HG03520 (cell line): ENCODE data around the gene MARCHF3.
A peak's percentile ranks its signal among the peaks of the same experiment; 100 is the strongest.
"Not testable (repeated sequence)": the region's sequence is repeated elsewhere in the genome, so short reads cannot be mapped to it uniquely, and the experiment has no call there.

Experiments
- ATAC-seq: cut with Tn5 transposase; IDR thresholded peaks from one replicate; pipeline ENCODE4 v1.9.1; 2021; ENCODE audit warnings: mild to moderate bottlenecking, moderate library complexity; ENCODE audit not compliant: unreplicated experiment

MARCHF3 gene

GRCh38 chr5:127013407-127013806 is 17.0 kb downstream of the MARCHF3 start:
- ATAC-seq: no peak

GRCh38 chr5:127012916-127013315 is 17.4 kb downstream of the MARCHF3 start:
- ATAC-seq: no peak

- peak; percentile 74 for ATAC-seq
Observed at GRCh38 chr5:127011961-127012644, 18.3 kb downstream of the MARCHF3 start.

- no peak for ATAC-seq
Observed at GRCh38 chr5:127011153-127011552, 19.2 kb downstream of the MARCHF3 start.

GRCh38 chr5:127010362-127010761 is 20.0 kb downstream of the MARCHF3 start:
- ATAC-seq: no peak

- no peak for ATAC-seq
Observed at GRCh38 chr5:127009784-127010183, 20.6 kb downstream of the MARCHF3 start.

GRCh38 chr5:127008300-127008975 is 21.9 kb downstream of the MARCHF3 start:
- no peak for ATAC-seq

- ATAC-seq: no peak
Observed at GRCh38 chr5:127007522-127007921, 22.8 kb downstream of the MARCHF3 start.

GRCh38 chr5:127006744-127007143 is 23.6 kb downstream of the MARCHF3 start:
- ATAC-seq: no peak

- not testable (repeated sequence) for ATAC-seq
Observed at GRCh38 chr5:127005282-127005681, 25.1 kb downstream of the MARCHF3 start.

GRCh38 chr5:127004721-127005120 is 25.6 kb downstream of the MARCHF3 start:
- ATAC-seq: no peak

- no peak for ATAC-seq
Observed at GRCh38 chr5:127003798-127004495, 26.4 kb downstream of the MARCHF3 start.

GRCh38 chr5:127002390-127002789 is 28.0 kb downstream of the MARCHF3 start:
- ATAC-seq: no peak

GRCh38 chr5:127001621-127002296 is 28.6 kb downstream of the MARCHF3 start:
- no peak for ATAC-seq

- no peak for ATAC-seq
Observed at GRCh38 chr5:126998895-126999570, 31.3 kb downstream of the MARCHF3 start.

GRCh38 chr5:126998201-126998631 is 32.1 kb downstream of the MARCHF3 start:
- no peak for ATAC-seq

- ATAC-seq: no peak
Observed at GRCh38 chr5:126995689-126996088, 34.7 kb downstream of the MARCHF3 start.

- no peak for ATAC-seq
Observed at GRCh38 chr5:126995039-126995438, 35.3 kb downstream of the MARCHF3 start.

GRCh38 chr5:126994485-126994884 is 35.9 kb downstream of the MARCHF3 start:
- ATAC-seq: no peak

- peak; percentile 93 for ATAC-seq
Observed at GRCh38 chr5:126988021-126988569, 42.3 kb downstream of the MARCHF3 start.
